GM12875 (cell line): Measurements from ENCODE around the gene FADS6.

Source experiments
- H3K4me3 ChIP-seq: one replicate; pipeline ENCODE4 v1.5.1; 2011; ENCODE audit warnings: low read depth, low read length, control low read depth
- CTCF ChIP-seq: IDR thresholded peaks from 2 replicates; pipeline ENCODE4 v1.5.1; 2011; ENCODE audit warnings: low read depth, mild to moderate bottlenecking, control low read depth, inconsistent platforms, low read length, moderate library complexity, borderline replicate concordance; ENCODE audit not compliant: insufficient read depth

Gene FADS6

GRCh38 chr17:74882517-74883240 is 10.8 kb downstream of the FADS6 start:
- no peak overlapping the region for H3K4me3 ChIP-seq
- 0 out of 2 replicates have a peak, but pooled peaks have one; percentile 2 for TF ChIP-seq CTCF

- H3K4me3 ChIP-seq, result no peak overlapping the region
- TF ChIP-seq CTCF, result no peak
Measured at GRCh38 chr17:74881073-74881472, 12.4 kb downstream of the FADS6 start.

GRCh38 chr17:74879308-74879707 is 14.1 kb downstream of the FADS6 start:
- TF ChIP-seq CTCF, result no peak
- no peak overlapping the region for H3K4me3 ChIP-seq

GRCh38 chr17:74878658-74879057 is 14.8 kb downstream of the FADS6 start:
- no peak overlapping the region for H3K4me3 ChIP-seq
- TF ChIP-seq CTCF, result no peak

- no peak for TF ChIP-seq CTCF
- no peak overlapping the region for H3K4me3 ChIP-seq
Measured at GRCh38 chr17:74877592-74878548, 15.6 kb downstream of the FADS6 start.

GRCh38 chr17:74875977-74876593 is 17.3 kb downstream of the FADS6 start:
- H3K4me3 ChIP-seq, result no peak overlapping the region
- TF ChIP-seq CTCF, result no peak
